ENCODE data around the gene PRRT2. TPM values are rescaled to one million over a fixed set of nuclear protein-coding genes. Genes with fewer than 3 reads are reported as not detected.
"Not testable (repeated sequence)": the region's sequence is repeated elsewhere in the genome, so short reads cannot be mapped to it uniquely, and the experiment has no call there.

The PRRT2 gene
- total RNA-seq, 4 donors from 2014 or later, result 20.2 to 54.5 (median 28.0) TPM

GRCh38 chr16:29769507-29769906 is 42.5 kb upstream of the PRRT2 start:
- no peak for DNase-seq
- Histone ChIP-seq H3K36me3 (no peaks in the 10 kb centered on the region), H3K4me1 (no peaks in the 10 kb centered on the region), H3K27me3 (no peaks in the 10 kb centered on the region), H3K27ac (no peak overlapping the region), H3K4me3 (no peak overlapping the region), H3K9me3 (no peaks in the 10 kb centered on the region)
- TF ChIP-seq POLR2A (IDR thresholded peaks at IDR 0.05), result no peak
- no peak for TF ChIP-seq CTCF (IDR thresholded peaks at IDR 0.05)
- intact Hi-C loops (cut with DNase I; ENCODE audit: low total_unique reads), result no loop called here

GRCh38 chr16:29770250-29770929 is 41.6 kb upstream of the PRRT2 start:
- Histone ChIP-seq H3K4me1 (no peaks in the 10 kb centered on the region), H3K36me3 (no peaks in the 10 kb centered on the region), H3K27ac (no peak overlapping the region), H3K4me3 (no peak overlapping the region), H3K27me3 (no peaks in the 10 kb centered on the region), H3K9me3 (no peaks in the 10 kb centered on the region)
- no peak for DNase-seq
- no peak for TF ChIP-seq CTCF (IDR thresholded peaks at IDR 0.05)
- no peak for TF ChIP-seq POLR2A (IDR thresholded peaks at IDR 0.05)
- intact Hi-C loops (cut with DNase I; ENCODE audit: low total_unique reads), result no loop called here

GRCh38 chr16:29772330-29772729 is 39.7 kb upstream of the PRRT2 start:
- intact Hi-C loops (cut with DNase I; ENCODE audit: low total_unique reads); H3K4me3 ChIP-seq; H3K4me1 ChIP-seq; H3K27me3 ChIP-seq; H3K9me3 ChIP-seq; DNase-seq; H3K27ac ChIP-seq; H3K36me3 ChIP-seq: not testable (repeated sequence)

GRCh38 chr16:29774730-29775129 is 37.3 kb upstream of the PRRT2 start:
- Histone ChIP-seq H3K4me3 (no peak overlapping the region), H3K27ac (no peak overlapping the region), H3K4me1 (no peaks in the 10 kb centered on the region), H3K27me3 (no peaks in the 10 kb centered on the region), H3K36me3 (no peaks in the 10 kb centered on the region), H3K9me3 (no peaks in the 10 kb centered on the region)
- intact Hi-C loops (cut with DNase I; ENCODE audit: low total_unique reads), result no loop called here
- no peak for DNase-seq
- no peak for TF ChIP-seq POLR2A (IDR thresholded peaks at IDR 0.05)
- TF ChIP-seq CTCF (IDR thresholded peaks at IDR 0.05), result no peak

- intact Hi-C loops (cut with DNase I; ENCODE audit: low total_unique reads), result no loop called here
- H3K27me3 ChIP-seq, result no peaks in the 10 kb centered on the region
- H3K36me3 ChIP-seq, result no peaks in the 10 kb centered on the region
- DNase-seq, result no peak
- no peaks in the 10 kb centered on the region for H3K9me3 ChIP-seq
- no peak for TF ChIP-seq CTCF (IDR thresholded peaks at IDR 0.05)
- no peak for TF ChIP-seq POLR2A (IDR thresholded peaks at IDR 0.05)
- no peak overlapping the region for H3K4me3 ChIP-seq
- H3K4me1 ChIP-seq, result no peaks in the 10 kb centered on the region
- no peak overlapping the region for H3K27ac ChIP-seq
These were observed 36.1 kb upstream of the PRRT2 start for GRCh38 chr16:29775742-29776408.
